ENCODE results near the gene ERI3. TPM values are rescaled to one million over a fixed set of nuclear protein-coding genes. Genes with fewer than 3 reads are reported as not detected.

Gene ERI3
- total RNA-seq, 1 donor from 2014 or later, result 58.3 TPM

DNA sequence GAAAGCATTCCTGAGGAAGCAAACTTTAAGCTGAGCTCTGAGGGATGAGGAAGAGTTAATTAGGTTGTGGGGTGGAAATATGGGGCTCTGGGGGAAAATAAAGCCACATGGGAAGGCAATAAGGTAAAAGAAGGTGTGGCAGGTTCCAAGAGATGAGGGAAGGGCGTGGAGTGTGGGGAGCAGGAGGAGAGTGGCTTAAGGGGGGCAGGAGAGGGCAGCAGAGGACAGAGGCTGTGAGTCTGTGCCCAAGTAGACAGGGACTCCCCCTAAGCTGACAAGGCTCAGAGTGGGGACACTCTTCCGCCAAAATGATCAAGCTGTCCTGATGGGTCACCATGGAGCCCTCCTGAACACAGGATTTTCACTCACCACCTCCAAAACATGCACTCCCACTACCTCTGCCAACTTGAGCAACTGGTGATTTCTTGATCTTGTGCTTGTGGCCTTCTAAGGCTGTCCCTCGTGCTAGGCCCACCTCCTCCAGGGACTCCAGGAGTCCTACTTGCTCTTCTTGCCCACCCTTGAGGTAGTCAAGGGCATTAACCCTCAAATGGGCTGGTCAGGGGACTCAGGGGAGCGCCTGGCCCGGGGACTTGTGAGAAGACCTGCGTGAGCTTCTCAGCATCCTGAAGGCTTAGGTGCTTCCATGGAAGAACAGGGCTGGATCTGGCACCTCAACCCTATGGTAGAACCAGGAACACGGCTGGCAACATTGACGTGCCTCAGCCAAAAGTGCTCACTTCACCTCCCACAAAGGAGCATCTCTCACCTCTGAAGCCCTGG lies 118.4 kb downstream of the ERI3 start:
- Mint-ChIP-seq H3K27ac (ENCODE audit: unreplicated experiment) (peak overlapping the region; percentile 18), H3K4me3 (ENCODE audit: unreplicated experiment) (no peak overlapping the region), H3K4me1 (ENCODE audit: low read depth, unreplicated experiment) (peaks cover 29% of the 10 kb centered on the region)

DNA sequence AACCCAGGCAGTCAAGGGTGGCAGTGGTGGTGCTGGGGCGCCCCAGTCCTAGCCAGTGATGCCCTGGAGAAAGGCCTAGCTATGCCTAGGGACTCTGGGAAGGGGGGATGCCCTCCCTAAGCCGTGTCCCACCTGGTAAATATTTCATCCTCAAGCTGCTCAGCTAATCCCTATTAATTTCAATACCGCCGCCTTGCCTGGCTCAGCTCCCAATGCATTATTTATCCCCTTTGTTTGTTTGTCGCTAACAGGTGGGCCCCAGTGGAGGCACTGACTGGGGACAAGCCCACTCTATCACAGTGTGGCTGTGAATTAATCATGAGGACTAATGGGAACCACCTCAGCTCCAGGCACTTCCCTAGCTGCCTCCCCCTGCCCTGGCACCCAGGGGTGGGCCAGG lies 119.2 kb downstream of the ERI3 start:
- no peaks in the 10 kb centered on the region for H3K27me3 Mint-ChIP-seq (ENCODE audit: low read depth, unreplicated experiment)
- no peak overlapping the region for H3K27ac Mint-ChIP-seq (ENCODE audit: unreplicated experiment)
- no peak overlapping the region for H3K4me3 Mint-ChIP-seq (ENCODE audit: unreplicated experiment)
- peaks cover 2% of the 10 kb centered on the region for H3K9me3 Mint-ChIP-seq (ENCODE audit: unreplicated experiment)
- no peaks in the 10 kb centered on the region for H3K9me3 ChIP-seq (ENCODE audit: insufficient read depth, low read depth, low read length)
- no peak for FAIRE-seq
- H3K36me3 Mint-ChIP-seq (ENCODE audit: low read depth, unreplicated experiment), result peaks cover 23% of the 10 kb centered on the region
- H4K20me1 ChIP-seq (ENCODE audit: insufficient read depth, low read length), result peaks cover 8% of the 10 kb centered on the region
- H3K4me3 ChIP-seq (ENCODE audit: insufficient read depth, low read depth, low read length), result no peak overlapping the region
- H3K9ac ChIP-seq (ENCODE audit: low read length), result no peak overlapping the region
- TF ChIP-seq, protein P1, sequence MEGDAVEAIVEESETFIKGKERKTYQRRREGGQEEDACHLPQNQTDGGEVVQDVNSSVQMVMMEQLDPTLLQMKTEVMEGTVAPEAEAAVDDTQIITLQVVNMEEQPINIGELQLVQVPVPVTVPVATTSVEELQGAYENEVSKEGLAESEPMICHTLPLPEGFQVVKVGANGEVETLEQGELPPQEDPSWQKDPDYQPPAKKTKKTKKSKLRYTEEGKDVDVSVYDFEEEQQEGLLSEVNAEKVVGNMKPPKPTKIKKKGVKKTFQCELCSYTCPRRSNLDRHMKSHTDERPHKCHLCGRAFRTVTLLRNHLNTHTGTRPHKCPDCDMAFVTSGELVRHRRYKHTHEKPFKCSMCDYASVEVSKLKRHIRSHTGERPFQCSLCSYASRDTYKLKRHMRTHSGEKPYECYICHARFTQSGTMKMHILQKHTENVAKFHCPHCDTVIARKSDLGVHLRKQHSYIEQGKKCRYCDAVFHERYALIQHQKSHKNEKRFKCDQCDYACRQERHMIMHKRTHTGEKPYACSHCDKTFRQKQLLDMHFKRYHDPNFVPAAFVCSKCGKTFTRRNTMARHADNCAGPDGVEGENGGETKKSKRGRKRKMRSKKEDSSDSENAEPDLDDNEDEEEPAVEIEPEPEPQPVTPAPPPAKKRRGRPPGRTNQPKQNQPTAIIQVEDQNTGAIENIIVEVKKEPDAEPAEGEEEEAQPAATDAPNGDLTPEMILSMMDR (IDR thresholded peaks at IDR 0.05; ENCODE audit: insufficient read depth, low read depth, low read length), result no peak
- no peak for TF ChIP-seq EZH2 (IDR thresholded peaks at IDR 0.05; ENCODE audit: insufficient read depth, low read length)
- no peak overlapping the region for H3K4me2 ChIP-seq (ENCODE audit: low read length)
- H3K36me3 ChIP-seq (ENCODE audit: insufficient read depth, low read length), result no peaks in the 10 kb centered on the region
- no peak overlapping the region for H3K27ac ChIP-seq (ENCODE audit: low read depth, low read length)
- peaks cover 20% of the 10 kb centered on the region for H3K4me1 Mint-ChIP-seq (ENCODE audit: low read depth, unreplicated experiment)
- peaks cover 15% of the 10 kb centered on the region for H3K4me1 ChIP-seq (ENCODE audit: insufficient read depth, low read length)
- H3K79me2 ChIP-seq (ENCODE audit: insufficient read depth, low read length), result no peaks in the 10 kb centered on the region
- no peaks in the 10 kb centered on the region for H3K27me3 ChIP-seq (ENCODE audit: insufficient read depth, low read length)
- H2AFZ ChIP-seq (ENCODE audit: low read depth, low read length), result no peak overlapping the region
- DNase-seq (ENCODE audit: low read depth), result no peak

More for the DNA sequence above, 118.4 kb downstream of the ERI3 start:
- Histone ChIP-seq H3K9me3 (ENCODE audit: insufficient read depth, low read depth, low read length) (no peaks in the 10 kb centered on the region), H3K79me2 (ENCODE audit: insufficient read depth, low read length) (no peaks in the 10 kb centered on the region), H3K27me3 (ENCODE audit: insufficient read depth, low read length) (no peaks in the 10 kb centered on the region), H3K4me3 (ENCODE audit: insufficient read depth, low read depth, low read length) (no peak overlapping the region), H4K20me1 (ENCODE audit: insufficient read depth, low read length) (peaks cover 8% of the 10 kb centered on the region), H3K36me3 (ENCODE audit: insufficient read depth, low read length) (no peaks in the 10 kb centered on the region), H3K4me1 (ENCODE audit: insufficient read depth, low read length) (peaks cover 15% of the 10 kb centered on the region), H3K4me2 (ENCODE audit: low read length) (no peak overlapping the region), H3K9ac (ENCODE audit: low read length) (no peak overlapping the region), H3K27ac (ENCODE audit: low read depth, low read length) (no peak overlapping the region), H2AFZ (ENCODE audit: low read depth, low read length) (no peak overlapping the region)
- Mint-ChIP-seq H3K9me3 (ENCODE audit: unreplicated experiment) (peaks cover 2% of the 10 kb centered on the region), H3K36me3 (ENCODE audit: low read depth, unreplicated experiment) (peaks cover 23% of the 10 kb centered on the region), H3K27me3 (ENCODE audit: low read depth, unreplicated experiment) (no peaks in the 10 kb centered on the region)
- DNase-seq (ENCODE audit: low read depth) (no peak), FAIRE-seq (no peak)
- TF ChIP-seq, protein P1 (IDR thresholded peaks at IDR 0.05; ENCODE audit: insufficient read depth, low read depth, low read length), result no peak
- no peak for TF ChIP-seq EZH2 (IDR thresholded peaks at IDR 0.05; ENCODE audit: insufficient read depth, low read length)

DNA sequence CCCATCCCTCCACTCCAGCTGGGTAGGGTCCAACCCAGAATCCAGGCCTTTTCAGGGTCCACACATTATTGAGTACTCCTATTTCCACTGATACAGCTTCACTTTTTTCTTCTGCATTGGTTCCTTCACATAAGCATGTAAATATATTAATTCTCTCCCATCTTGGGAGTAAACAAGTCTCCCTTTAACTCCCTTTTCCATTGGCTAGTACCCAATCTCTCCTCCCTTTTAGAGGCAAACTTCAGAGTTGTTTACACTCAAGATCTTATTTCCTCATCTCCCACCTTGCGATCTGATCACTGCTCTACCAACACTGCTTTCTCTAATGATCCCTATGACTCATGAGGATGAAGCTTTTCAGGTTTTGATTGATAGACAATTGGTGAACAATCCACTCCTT lies 121.5 kb downstream of the ERI3 start:
- Histone ChIP-seq H3K9ac (ENCODE audit: low read length) (no peak overlapping the region), H3K36me3 (ENCODE audit: insufficient read depth, low read length) (no peaks in the 10 kb centered on the region), H3K27me3 (ENCODE audit: insufficient read depth, low read length) (no peaks in the 10 kb centered on the region), H3K4me2 (ENCODE audit: low read length) (no peak overlapping the region), H3K4me3 (ENCODE audit: insufficient read depth, low read depth, low read length) (no peak overlapping the region), H4K20me1 (ENCODE audit: insufficient read depth, low read length) (peaks cover 8% of the 10 kb centered on the region), H3K79me2 (ENCODE audit: insufficient read depth, low read length) (no peaks in the 10 kb centered on the region), H2AFZ (ENCODE audit: low read depth, low read length) (no peak overlapping the region), H3K9me3 (ENCODE audit: insufficient read depth, low read depth, low read length) (no peaks in the 10 kb centered on the region), H3K4me1 (ENCODE audit: insufficient read depth, low read length) (no peaks in the 10 kb centered on the region), H3K27ac (ENCODE audit: low read depth, low read length) (no peak overlapping the region)
- no peak overlapping the region for H3K4me3 Mint-ChIP-seq (ENCODE audit: unreplicated experiment)
- TF ChIP-seq, protein P1 (IDR thresholded peaks at IDR 0.05; ENCODE audit: insufficient read depth, low read depth, low read length), result no peak
- TF ChIP-seq EZH2 (IDR thresholded peaks at IDR 0.05; ENCODE audit: insufficient read depth, low read length), result no peak
- H3K27me3 Mint-ChIP-seq (ENCODE audit: low read depth, unreplicated experiment), result no peaks in the 10 kb centered on the region
- H3K9me3 Mint-ChIP-seq (ENCODE audit: unreplicated experiment), result peaks cover 2% of the 10 kb centered on the region
- no peak overlapping the region for H3K27ac Mint-ChIP-seq (ENCODE audit: unreplicated experiment)
- peaks cover 7% of the 10 kb centered on the region for H3K4me1 Mint-ChIP-seq (ENCODE audit: low read depth, unreplicated experiment)
- H3K36me3 Mint-ChIP-seq (ENCODE audit: low read depth, unreplicated experiment), result peaks cover 30% of the 10 kb centered on the region
- FAIRE-seq (no peak), DNase-seq (ENCODE audit: low read depth) (no peak)
